GM23338 (cell line): Measurements from ENCODE around the gene SERGEF. TPM values are rescaled to one million over a fixed set of nuclear protein-coding genes. Genes with fewer than 3 reads are reported as not detected.

Experiments
- ATAC-seq: fragments of 200-7000 bp; cut with Tn5 transposase; 3 replicates; pipeline ENCODE4 v1.9.1; 2020
- DNase-seq: peaks from one replicate; pipeline ENCODE4 v3.0.0-alpha.2; 2015; ENCODE audit warnings: low spot score
- H2AFZ ChIP-seq: fragments of 200-600 bp; sonication (generic); 2 replicates; pipeline ENCODE4 v1.8.0; 2016; ENCODE audit warnings: antibody characterized with exemption, mild to moderate bottlenecking, moderate library complexity
- H3F3A ChIP-seq: fragments of 200-600 bp; sonication (generic); replicated peaks from 2 replicates; pipeline ENCODE4 v1.8.0; 2017; ENCODE audit warnings: antibody characterized with exemption, mixed run types, low read depth
- H3K27ac ChIP-seq: fragments of 200-600 bp; sonication (generic); 2 replicates; pipeline ENCODE4 v1.6.1; 2016; ENCODE audit warnings: low read depth
- H3K27me3 ChIP-seq: fragments of 200-600 bp; sonication (generic); 2 replicates; pipeline ENCODE4 v1.8.0; 2016; ENCODE audit warnings: mild to moderate bottlenecking, mixed run types, moderate library complexity; ENCODE audit not compliant: insufficient read depth
- H3K36me3 ChIP-seq: fragments of 200-600 bp; sonication (generic); 2 replicates; pipeline ENCODE4 v1.8.0; 2016; ENCODE audit warnings: mild to moderate bottlenecking; ENCODE audit not compliant: insufficient read depth
- H3K4me1 ChIP-seq: fragments of 200-600 bp; sonication (generic); 2 replicates; pipeline ENCODE4 v1.8.0; 2016; ENCODE audit warnings: mild to moderate bottlenecking, moderate library complexity; ENCODE audit not compliant: insufficient read depth
- H3K4me2 ChIP-seq: fragments of 200-600 bp; sonication (generic); 2 replicates; pipeline ENCODE4 v1.7.1; 2017; ENCODE audit warnings: mixed run types
- H3K4me3 ChIP-seq: fragments of 200-600 bp; sonication (generic); 2 replicates; pipeline ENCODE4 v1.6.1; 2016; ENCODE audit warnings: mixed run types
- H3K79me2 ChIP-seq: fragments of 200-600 bp; sonication (generic); replicated peaks from 2 replicates; pipeline ENCODE4 v1.8.0; 2017; ENCODE audit warnings: mild to moderate bottlenecking; ENCODE audit not compliant: insufficient read depth
- H3K9me2 ChIP-seq: fragments of 200-600 bp; sonication (generic); 2 replicates; pipeline ENCODE4 v1.8.0; 2017; ENCODE audit not compliant: insufficient read depth
- H4K20me1 ChIP-seq: fragments of 200-600 bp; sonication (generic); replicated peaks from 2 replicates; pipeline ENCODE4 v1.8.0; 2017; ENCODE audit warnings: mild to moderate bottlenecking; ENCODE audit not compliant: insufficient read depth
- H3K27ac Mint-ChIP-seq: 2 replicates; pipeline ENCODE4 v1.8.0; 2020; ENCODE audit warnings: inconsistent platforms, mild to moderate bottlenecking, moderate library complexity, mixed read lengths
- H3K27me3 Mint-ChIP-seq: 3 replicates; pipeline ENCODE4 v1.8.0; 2022; ENCODE audit warnings: low read depth, mild to moderate bottlenecking, moderate library complexity, mixed read lengths, inconsistent platforms; ENCODE audit not compliant: insufficient read depth, poor library complexity
- H3K36me3 Mint-ChIP-seq: 3 replicates; pipeline ENCODE4 v1.8.0; 2021; ENCODE audit warnings: low read depth, mild to moderate bottlenecking, inconsistent platforms, moderate library complexity, mixed read lengths
- H3K4me1 Mint-ChIP-seq: 3 replicates; pipeline ENCODE4 v1.8.0; 2020; ENCODE audit warnings: mild to moderate bottlenecking, inconsistent platforms, mixed read lengths
- H3K4me3 Mint-ChIP-seq: 3 replicates; pipeline ENCODE4 v1.8.0; 2021; ENCODE audit warnings: moderate library complexity, mild to moderate bottlenecking, inconsistent platforms, mixed read lengths
- H3K9me3 Mint-ChIP-seq: 3 replicates; pipeline ENCODE4 v1.8.0; 2020; ENCODE audit warnings: moderate library complexity, mild to moderate bottlenecking, inconsistent platforms, mixed read lengths
- CTCF ChIP-seq, 2 experiments: fragments of 200-600 bp in 1 of 2; sonication (generic) in 1 of 2; conservative IDR thresholded peaks; 2 replicates each; pipeline versions ENCODE4 v1.5.1 to v1.6.1; 2016 to 2017; ENCODE audit warnings: antibody characterized with exemption in 2 of 2, low read depth in 2 of 2, mild to moderate bottlenecking in 2 of 2, moderate library complexity in 1 of 2
- EZH2 ChIP-seq: fragments of 200-600 bp; sonication (generic); IDR thresholded peaks from one replicate; pipeline ENCODE4 v1.8.0; 2017; ENCODE audit warnings: antibody characterized with exemption, mild to moderate bottlenecking, low read depth; ENCODE audit not compliant: unreplicated experiment
- EZH2phosphoT487 ChIP-seq: fragments of 200-600 bp; sonication (generic); IDR thresholded peaks from one replicate; pipeline ENCODE4 v1.8.1; 2018; ENCODE audit warnings: antibody characterized with exemption; ENCODE audit not compliant: unreplicated experiment
- JUNB ChIP-seq: IDR thresholded peaks from one replicate; pipeline ENCODE4 v1.6.1; 2016; ENCODE audit warnings: antibody characterized with exemption; ENCODE audit not compliant: unreplicated experiment
- NANOG ChIP-seq: IDR thresholded peaks from 2 replicates; pipeline ENCODE4 v1.6.1; 2016; ENCODE audit warnings: antibody characterized with exemption, borderline replicate concordance
- POLR2AphosphoS5 ChIP-seq: IDR thresholded peaks from 2 replicates; pipeline ENCODE4 v1.6.1; 2016; ENCODE audit warnings: antibody characterized with exemption, low read depth
- ZNF114 ChIP-seq: fragments of 250-450 bp; sonication (Bioruptor Pico); IDR thresholded peaks from 2 replicates; pipeline ENCODE4 v1.5.0; 2020; ENCODE audit warnings: mild to moderate bottlenecking, moderate library complexity
- ZNF331 ChIP-seq: fragments of 250-450 bp; sonication (Bioruptor Pico); IDR thresholded peaks from 2 replicates; pipeline ENCODE4 v1.5.0; 2020; ENCODE audit warnings: low read depth, mild to moderate bottlenecking, moderate library complexity
- polyA plus RNA-seq: library from polyadenylated mRNA; unstranded; fragments of >200 nt; fragmentation: Nextera tagmentation; extraction: Ambion mirVana; gene quantifications from 2 replicates; pipeline ENCODE4 v1.2.1, GENCODE V29; 2016
- total RNA-seq: library from RNA; depleted of rRNA; stranded (reverse); fragments of >200 nt; shearing (Covaris generic); gene quantifications from 2 replicates; pipeline ENCODE4 v1.2.3, GENCODE V29; 2014
- TF ChIP-seq, protein P1 (sequence below): fragments of 250-450 bp; sonication (Bioruptor Pico); IDR thresholded peaks from 2 replicates; pipeline ENCODE4 v1.5.0; 2020; ENCODE audit warnings: mild to moderate bottlenecking, moderate library complexity
- TF ChIP-seq, protein P2 (sequence below): IDR thresholded peaks from 2 replicates; pipeline ENCODE4 v1.6.1; 2016; ENCODE audit warnings: antibody characterized with exemption

Gene SERGEF
- total and polyA plus RNA-seq, 2 experiments from 2014 or later = 24.2 to 27.9 TPM

DNA sequence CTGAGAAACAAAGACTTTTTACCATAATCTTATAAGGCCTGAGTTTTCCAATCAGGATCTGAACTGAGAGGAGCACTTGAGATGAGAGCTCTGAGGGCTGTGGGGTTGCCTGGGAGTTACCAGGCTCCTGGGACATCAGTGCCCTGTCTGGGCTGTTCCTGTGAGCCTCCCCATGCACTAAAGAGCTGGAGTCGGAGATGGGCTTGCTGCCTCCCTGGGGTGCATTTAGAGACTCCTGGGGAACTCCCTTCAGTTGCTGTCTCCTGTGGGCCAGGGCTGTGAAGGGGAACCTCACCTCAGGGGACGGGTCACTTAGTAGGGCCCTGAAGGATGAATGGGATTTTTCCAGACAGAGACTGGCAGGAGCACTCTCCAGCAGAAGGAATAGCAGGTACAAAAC is 244.9 kb downstream of the SERGEF start:
- no peak overlapping the region for H3K4me3 Mint-ChIP-seq
- no peak overlapping the region for H3K4me3 ChIP-seq
- DNase-seq = no peak
- H3K36me3 Mint-ChIP-seq = no peaks in the 10 kb centered on the region
- no peak for ATAC-seq
- no peak overlapping the region for H3K4me2 ChIP-seq
- no peaks in the 10 kb centered on the region for H3K27me3 ChIP-seq
- no peaks in the 10 kb centered on the region; the same call in 2 of the 3 replicates for H3K9me3 Mint-ChIP-seq
- no peaks in the 10 kb centered on the region for H3K4me1 ChIP-seq
- no peaks in the 10 kb centered on the region for H3F3A ChIP-seq
- H4K20me1 ChIP-seq = no peaks in the 10 kb centered on the region
- H3K27ac Mint-ChIP-seq = no peak overlapping the region
- no peaks in the 10 kb centered on the region for H3K9me2 ChIP-seq
- no peak overlapping the region for H3K27ac ChIP-seq
- peaks cover 5% of the 10 kb centered on the region for H3K4me1 Mint-ChIP-seq
- TF ChIP-seq POLR2AphosphoS5 (no peak), ZNF331 (no peak)
- no peak overlapping the region for H2AFZ ChIP-seq
- H3K36me3 ChIP-seq = no peaks in the 10 kb centered on the region
- peaks cover 3% of the 10 kb centered on the region for H3K27me3 Mint-ChIP-seq
- H3K79me2 ChIP-seq = no peaks in the 10 kb centered on the region

- no peaks in the 10 kb centered on the region for H3K27me3 ChIP-seq
- no peak overlapping the region for H3K4me2 ChIP-seq
- H2AFZ ChIP-seq = no peak overlapping the region
- Mint-ChIP-seq H3K4me1 (peaks cover 5% of the 10 kb centered on the region), H3K36me3 (no peaks in the 10 kb centered on the region), H3K9me3 (no peaks in the 10 kb centered on the region; the same call in 2 of the 3 replicates), H3K4me3 (no peak overlapping the region), H3K27ac (no peak overlapping the region), H3K27me3 (peaks cover 3% of the 10 kb centered on the region)
- H3F3A ChIP-seq = no peaks in the 10 kb centered on the region
- no peaks in the 10 kb centered on the region for H4K20me1 ChIP-seq
- DNase-seq = no peak
- no peaks in the 10 kb centered on the region for H3K79me2 ChIP-seq
- H3K9me2 ChIP-seq = no peaks in the 10 kb centered on the region
- H3K27ac ChIP-seq = no peak overlapping the region
- no peak overlapping the region for H3K4me3 ChIP-seq
- no peaks in the 10 kb centered on the region for H3K36me3 ChIP-seq
- no peaks in the 10 kb centered on the region for H3K4me1 ChIP-seq
- ATAC-seq = no peak
- TF ChIP-seq ZNF114 (no peak), JUNB (no peak), NANOG (no peak), ZNF331 (no peak), POLR2AphosphoS5 (no peak), CTCF (conservative IDR thresholded peaks at IDR 0.05; ENCODE audit: low read depth in 2 of 2) (no peak), EZH2 (no peak), EZH2phosphoT487 (no peak)
- TF ChIP-seq, protein P1, sequence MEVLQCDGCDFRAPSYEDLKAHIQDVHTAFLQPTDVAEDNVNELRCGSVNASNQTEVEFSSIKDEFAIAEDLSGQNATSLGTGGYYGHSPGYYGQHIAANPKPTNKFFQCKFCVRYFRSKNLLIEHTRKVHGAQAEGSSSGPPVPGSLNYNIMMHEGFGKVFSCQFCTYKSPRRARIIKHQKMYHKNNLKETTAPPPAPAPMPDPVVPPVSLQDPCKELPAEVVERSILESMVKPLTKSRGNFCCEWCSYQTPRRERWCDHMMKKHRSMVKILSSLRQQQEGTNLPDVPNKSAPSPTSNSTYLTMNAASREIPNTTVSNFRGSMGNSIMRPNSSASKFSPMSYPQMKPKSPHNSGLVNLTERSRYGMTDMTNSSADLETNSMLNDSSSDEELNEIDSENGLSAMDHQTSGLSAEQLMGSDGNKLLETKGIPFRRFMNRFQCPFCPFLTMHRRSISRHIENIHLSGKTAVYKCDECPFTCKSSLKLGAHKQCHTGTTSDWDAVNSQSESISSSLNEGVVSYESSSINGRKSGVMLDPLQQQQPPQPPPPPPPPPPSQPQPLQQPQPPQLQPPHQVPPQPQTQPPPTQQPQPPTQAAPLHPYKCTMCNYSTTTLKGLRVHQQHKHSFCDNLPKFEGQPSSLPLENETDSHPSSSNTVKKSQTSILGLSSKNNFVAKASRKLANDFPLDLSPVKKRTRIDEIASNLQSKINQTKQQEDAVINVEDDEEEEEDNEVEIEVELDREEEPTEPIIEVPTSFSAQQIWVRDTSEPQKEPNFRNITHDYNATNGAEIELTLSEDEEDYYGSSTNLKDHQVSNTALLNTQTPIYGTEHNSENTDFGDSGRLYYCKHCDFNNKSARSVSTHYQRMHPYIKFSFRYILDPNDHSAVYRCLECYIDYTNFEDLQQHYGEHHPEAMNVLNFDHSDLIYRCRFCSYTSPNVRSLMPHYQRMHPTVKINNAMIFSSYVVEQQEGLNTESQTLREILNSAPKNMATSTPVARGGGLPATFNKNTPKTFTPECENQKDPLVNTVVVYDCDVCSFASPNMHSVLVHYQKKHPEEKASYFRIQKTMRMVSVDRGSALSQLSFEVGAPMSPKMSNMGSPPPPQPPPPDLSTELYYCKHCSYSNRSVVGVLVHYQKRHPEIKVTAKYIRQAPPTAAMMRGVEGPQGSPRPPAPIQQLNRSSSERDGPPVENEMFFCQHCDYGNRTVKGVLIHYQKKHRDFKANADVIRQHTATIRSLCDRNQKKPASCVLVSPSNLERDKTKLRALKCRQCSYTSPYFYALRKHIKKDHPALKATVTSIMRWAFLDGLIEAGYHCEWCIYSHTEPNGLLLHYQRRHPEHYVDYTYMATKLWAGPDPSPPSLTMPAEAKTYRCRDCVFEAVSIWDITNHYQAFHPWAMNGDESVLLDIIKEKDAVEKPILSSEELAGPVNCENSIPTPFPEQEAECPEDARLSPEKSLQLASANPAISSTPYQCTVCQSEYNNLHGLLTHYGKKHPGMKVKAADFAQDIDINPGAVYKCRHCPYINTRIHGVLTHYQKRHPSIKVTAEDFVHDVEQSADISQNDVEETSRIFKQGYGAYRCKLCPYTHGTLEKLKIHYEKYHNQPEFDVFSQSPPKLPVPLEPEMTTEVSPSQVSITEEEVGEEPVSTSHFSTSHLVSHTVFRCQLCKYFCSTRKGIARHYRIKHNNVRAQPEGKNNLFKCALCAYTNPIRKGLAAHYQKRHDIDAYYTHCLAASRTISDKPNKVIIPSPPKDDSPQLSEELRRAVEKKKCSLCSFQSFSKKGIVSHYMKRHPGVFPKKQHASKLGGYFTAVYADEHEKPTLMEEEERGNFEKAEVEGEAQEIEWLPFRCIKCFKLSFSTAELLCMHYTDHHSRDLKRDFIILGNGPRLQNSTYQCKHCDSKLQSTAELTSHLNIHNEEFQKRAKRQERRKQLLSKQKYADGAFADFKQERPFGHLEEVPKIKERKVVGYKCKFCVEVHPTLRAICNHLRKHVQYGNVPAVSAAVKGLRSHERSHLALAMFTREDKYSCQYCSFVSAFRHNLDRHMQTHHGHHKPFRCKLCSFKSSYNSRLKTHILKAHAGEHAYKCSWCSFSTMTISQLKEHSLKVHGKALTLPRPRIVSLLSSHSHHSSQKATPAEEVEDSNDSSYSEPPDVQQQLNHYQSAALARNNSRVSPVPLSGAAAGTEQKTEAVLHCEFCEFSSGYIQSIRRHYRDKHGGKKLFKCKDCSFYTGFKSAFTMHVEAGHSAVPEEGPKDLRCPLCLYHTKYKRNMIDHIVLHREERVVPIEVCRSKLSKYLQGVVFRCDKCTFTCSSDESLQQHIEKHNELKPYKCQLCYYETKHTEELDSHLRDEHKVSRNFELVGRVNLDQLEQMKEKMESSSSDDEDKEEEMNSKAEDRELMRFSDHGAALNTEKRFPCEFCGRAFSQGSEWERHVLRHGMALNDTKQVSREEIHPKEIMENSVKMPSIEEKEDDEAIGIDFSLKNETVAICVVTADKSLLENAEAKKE (CRISPR knock-in tag) = no peak
- TF ChIP-seq, protein P2, sequence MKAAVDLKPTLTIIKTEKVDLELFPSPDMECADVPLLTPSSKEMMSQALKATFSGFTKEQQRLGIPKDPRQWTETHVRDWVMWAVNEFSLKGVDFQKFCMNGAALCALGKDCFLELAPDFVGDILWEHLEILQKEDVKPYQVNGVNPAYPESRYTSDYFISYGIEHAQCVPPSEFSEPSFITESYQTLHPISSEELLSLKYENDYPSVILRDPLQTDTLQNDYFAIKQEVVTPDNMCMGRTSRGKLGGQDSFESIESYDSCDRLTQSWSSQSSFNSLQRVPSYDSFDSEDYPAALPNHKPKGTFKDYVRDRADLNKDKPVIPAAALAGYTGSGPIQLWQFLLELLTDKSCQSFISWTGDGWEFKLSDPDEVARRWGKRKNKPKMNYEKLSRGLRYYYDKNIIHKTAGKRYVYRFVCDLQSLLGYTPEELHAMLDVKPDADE = no peak
Measured at GRCh38 chr11:17767301-17767885, 245.5 kb downstream of the SERGEF start.
